OCI-LY3 (cell line): ENCODE data around the gene XRCC2.

Source experiments
- CTCF ChIP-seq: fragments of 200-600, 300-600 bp; sonication (generic); IDR thresholded peaks from 2 replicates; pipeline ENCODE4 v1.5.1; 2014; ENCODE audit warnings: antibody characterized with exemption, low read length, low read depth
- EZH2phosphoT487 ChIP-seq: fragments of 200-600 bp; shearing (Covaris generic); IDR thresholded peaks from 2 replicates; pipeline ENCODE4 v1.6.1; 2018; ENCODE audit warnings: antibody characterized with exemption, mixed run types, low read depth

- TF ChIP-seq CTCF (no peak), EZH2phosphoT487 (no peak)
These were observed 42.9 kb downstream of the XRCC2 start for GRCh38 chr7:152633072-152633471.
